Stimulated activated CD4-positive, alpha-beta T cell treated with anti-CD3 and anti-CD28 coated beads, Interleukin-2, amount 100 ng/mL, for 4 hours (primary cell): ENCODE results near the gene GHRHR.

Source experiments
- DNase-seq: peaks from one replicate; pipeline ENCODE4 v3.0.0-alpha.2; 2020; ENCODE audit warnings: low read depth

The GHRHR gene

GRCh38 chr7:31006857-31007256 lies 43.1 kb downstream of the GHRHR start:
- no peak for DNase-seq

DNA sequence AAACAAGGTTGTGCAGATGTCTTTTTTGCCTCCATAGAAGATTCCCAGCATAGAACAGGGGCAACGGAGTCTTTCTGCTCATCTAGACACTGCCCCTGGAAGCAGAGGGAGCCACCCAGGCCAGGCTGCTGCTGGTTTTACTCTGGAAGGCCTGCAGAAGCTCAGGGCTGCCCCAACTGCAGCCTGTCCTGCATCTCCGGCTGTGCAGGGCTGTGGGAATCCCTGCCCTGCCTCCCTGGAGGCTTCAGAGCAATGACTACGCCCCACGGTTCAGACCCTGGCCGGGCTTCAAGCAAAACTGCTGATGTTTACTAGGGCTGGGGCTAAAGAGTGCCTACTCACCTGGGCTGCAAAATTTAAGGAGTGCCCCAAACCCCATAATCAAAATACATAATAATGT lies 43.9 kb downstream of the GHRHR start:
- DNase-seq, result no peak

DNA sequence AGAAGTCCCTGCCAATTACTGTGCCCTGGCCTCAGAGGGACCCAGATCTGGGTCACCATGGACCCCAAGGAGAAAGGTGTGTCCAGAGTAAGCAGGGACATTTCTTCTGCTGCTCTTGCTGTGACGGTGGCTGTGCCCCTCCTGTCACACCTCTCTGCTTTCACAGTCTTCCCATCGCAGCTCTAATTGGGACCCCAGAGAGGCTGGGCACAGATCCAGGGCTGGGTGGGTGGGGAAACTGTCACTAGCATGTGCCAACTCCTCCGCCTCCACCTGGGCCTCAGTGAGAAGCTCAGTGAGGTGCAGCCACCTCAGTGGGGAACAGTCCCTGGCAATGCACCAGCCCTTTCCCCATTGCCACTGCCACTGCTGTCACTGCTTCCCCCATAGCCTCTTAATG lies 51.1 kb downstream of the GHRHR start:
- no peak for DNase-seq

- no peak for DNase-seq
Observed at GRCh38 chr7:31017032-31017675, 53.4 kb downstream of the GHRHR start.

- DNase-seq, result no peak
Observed at GRCh38 chr7:31017721-31018120, 54.0 kb downstream of the GHRHR start.

- DNase-seq, result no peak
Observed at GRCh38 chr7:31019509-31019908, 55.8 kb downstream of the GHRHR start.

- no peak for DNase-seq
Observed at GRCh38 chr7:31020161-31020560, 56.4 kb downstream of the GHRHR start.

DNA sequence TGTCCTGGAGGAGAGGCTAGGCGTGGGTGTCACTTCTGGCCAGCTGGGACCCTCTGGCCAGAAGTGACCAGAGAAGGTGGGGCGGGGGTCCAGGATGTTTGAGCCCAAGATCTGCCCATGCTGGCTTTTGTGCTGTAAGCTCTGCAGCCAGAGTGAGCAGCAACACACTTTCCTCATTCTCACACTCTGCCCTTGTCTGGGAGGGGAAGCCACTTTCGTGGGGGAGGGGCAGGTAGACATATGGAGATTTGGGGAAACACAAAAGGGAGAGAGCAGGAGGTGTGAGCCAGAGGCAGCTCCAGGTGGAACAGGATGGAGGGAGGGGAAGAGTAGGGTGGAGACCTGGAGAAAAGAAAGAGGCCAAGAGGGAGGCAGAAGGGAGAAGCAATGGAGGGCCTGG lies 56.9 kb downstream of the GHRHR start:
- DNase-seq, result no peak

DNA sequence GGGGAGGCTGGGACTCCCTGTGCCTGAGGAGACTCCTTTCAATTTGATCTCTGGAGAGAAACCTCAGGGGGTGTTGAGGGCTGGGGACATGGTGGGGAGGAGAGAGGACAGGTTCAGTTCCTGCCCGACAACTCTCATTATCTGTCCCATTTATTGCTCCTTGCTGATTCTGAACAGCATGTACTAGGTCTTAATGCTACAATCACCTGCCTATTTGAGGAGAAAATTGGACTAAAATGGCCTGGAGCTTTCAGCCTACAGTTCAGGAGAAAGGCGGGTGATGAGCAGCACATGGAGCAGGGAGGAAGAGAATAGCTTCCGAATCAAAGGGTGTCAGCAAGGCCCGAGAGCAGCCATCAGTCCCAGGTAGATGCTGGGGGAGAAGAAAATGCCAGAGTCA lies 58.4 kb downstream of the GHRHR start:
- DNase-seq, result no peak

- DNase-seq, result no peak
Observed at GRCh38 chr7:31022726-31023125, 59.0 kb downstream of the GHRHR start.

- no peak for DNase-seq
Observed at GRCh38 chr7:31023877-31024276, 60.1 kb downstream of the GHRHR start.

GRCh38 chr7:31027161-31027965 lies 63.6 kb downstream of the GHRHR start:
- no peak for DNase-seq

DNA sequence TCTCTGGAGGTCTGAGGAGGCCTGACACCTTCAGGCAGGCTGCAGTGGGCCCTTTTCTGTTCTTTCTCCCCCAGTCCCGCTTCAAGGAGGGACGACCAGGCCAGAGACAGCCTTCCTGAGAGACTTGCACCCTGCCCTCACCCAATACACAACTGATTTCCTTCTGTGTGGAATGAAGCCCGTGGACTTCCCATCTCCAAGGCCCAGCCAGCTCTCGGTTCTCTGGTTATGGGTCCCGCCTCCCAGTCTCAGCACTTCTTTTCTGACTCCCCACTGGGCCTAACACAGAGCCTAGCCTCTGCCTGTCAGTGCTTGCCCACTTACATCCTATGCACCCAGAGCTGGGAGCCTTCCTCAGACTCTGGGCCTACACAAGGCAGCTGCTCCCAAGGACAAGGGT lies 64.3 kb downstream of the GHRHR start:
- DNase-seq, result no peak

GRCh38 chr7:31028417-31028992 lies 64.8 kb downstream of the GHRHR start:
- no peak for DNase-seq
